ENCODE results near the gene CDH2. TPM values are rescaled to one million over a fixed set of nuclear protein-coding genes. Genes with fewer than 3 reads are reported as not detected.

Gene CDH2
- total RNA-seq, 1 experiment from 2014 or later = 82.4 TPM

- no peak for DNase-seq (ENCODE audit: low read depth)
- in situ Hi-C loops (cut with HindIII; ENCODE audit: low pct_unique_long_range_greater_than_20kb, low sequenced_read_pairs) = no loop called here
Observed at GRCh38 chr18:28071199-28071598, 105.7 kb downstream of the CDH2 start.

GRCh38 chr18:28068207-28068606 lies 108.7 kb downstream of the CDH2 start:
- no peak for DNase-seq (ENCODE audit: low read depth)
- in situ Hi-C loops (cut with HindIII; ENCODE audit: low pct_unique_long_range_greater_than_20kb, low sequenced_read_pairs) = no loop called here

GRCh38 chr18:28067346-28067745 lies 109.6 kb downstream of the CDH2 start:
- in situ Hi-C loops (cut with HindIII; ENCODE audit: low pct_unique_long_range_greater_than_20kb, low sequenced_read_pairs) = no loop called here

GRCh38 chr18:28065793-28066186 lies 111.1 kb downstream of the CDH2 start:
- in situ Hi-C loops (cut with HindIII; ENCODE audit: low pct_unique_long_range_greater_than_20kb, low sequenced_read_pairs) = no loop called here

More at GRCh38 chr18:28067346-28067745, 109.6 kb downstream of the CDH2 start:
- DNase-seq (ENCODE audit: low read depth) = no peak

GRCh38 chr18:28065031-28065792 lies 111.7 kb downstream of the CDH2 start:
- DNase-seq (ENCODE audit: low read depth) = peak; percentile 35
- in situ Hi-C loops (cut with HindIII; ENCODE audit: low pct_unique_long_range_greater_than_20kb, low sequenced_read_pairs) = no loop called here

More at GRCh38 chr18:28065793-28066186, 111.1 kb downstream of the CDH2 start:
- no peak for DNase-seq (ENCODE audit: low read depth)

GRCh38 chr18:28063926-28064325 lies 113.0 kb downstream of the CDH2 start:
- in situ Hi-C loops (cut with HindIII; ENCODE audit: low pct_unique_long_range_greater_than_20kb, low sequenced_read_pairs) = no loop called here
- DNase-seq (ENCODE audit: low read depth) = no peak

GRCh38 chr18:28063271-28063761 lies 113.6 kb downstream of the CDH2 start:
- no peak for DNase-seq (ENCODE audit: low read depth)
- in situ Hi-C loops (cut with HindIII; ENCODE audit: low pct_unique_long_range_greater_than_20kb, low sequenced_read_pairs) = no loop called here

- in situ Hi-C loops (cut with HindIII; ENCODE audit: low pct_unique_long_range_greater_than_20kb, low sequenced_read_pairs) = no loop called here
- no peak for DNase-seq (ENCODE audit: low read depth)
Observed at GRCh38 chr18:28062443-28062842, 114.5 kb downstream of the CDH2 start.

- in situ Hi-C loops (cut with HindIII; ENCODE audit: low pct_unique_long_range_greater_than_20kb, low sequenced_read_pairs) = no loop called here
- DNase-seq (ENCODE audit: low read depth) = no peak
Observed at GRCh38 chr18:28059861-28060260, 117.1 kb downstream of the CDH2 start.

- no peak for DNase-seq (ENCODE audit: low read depth)
- in situ Hi-C loops (cut with HindIII; ENCODE audit: low pct_unique_long_range_greater_than_20kb, low sequenced_read_pairs) = no loop called here
Observed at GRCh38 chr18:28050545-28050944, 126.4 kb downstream of the CDH2 start.

GRCh38 chr18:28048612-28049011 lies 128.3 kb downstream of the CDH2 start:
- DNase-seq (ENCODE audit: low read depth) = no peak
- in situ Hi-C loops (cut with HindIII; ENCODE audit: low pct_unique_long_range_greater_than_20kb, low sequenced_read_pairs) = no loop called here

- DNase-seq (ENCODE audit: low read depth) = no peak
- in situ Hi-C loops (cut with HindIII; ENCODE audit: low pct_unique_long_range_greater_than_20kb, low sequenced_read_pairs) = no loop called here
Observed at GRCh38 chr18:28045880-28046279, 131.1 kb downstream of the CDH2 start.

- peak; percentile 42 for DNase-seq (ENCODE audit: low read depth)
- in situ Hi-C loops (cut with HindIII; ENCODE audit: low pct_unique_long_range_greater_than_20kb, low sequenced_read_pairs) = no loop called here
Observed at GRCh38 chr18:28045176-28045810, 131.6 kb downstream of the CDH2 start.

GRCh38 chr18:28044036-28044435 lies 132.9 kb downstream of the CDH2 start:
- no peak for DNase-seq (ENCODE audit: low read depth)
- in situ Hi-C loops (cut with HindIII; ENCODE audit: low pct_unique_long_range_greater_than_20kb, low sequenced_read_pairs) = no loop called here

- peak; percentile 52 for DNase-seq (ENCODE audit: low read depth)
- in situ Hi-C loops (cut with HindIII; ENCODE audit: low pct_unique_long_range_greater_than_20kb, low sequenced_read_pairs) = no loop called here
Observed at GRCh38 chr18:28043631-28044030, 133.3 kb downstream of the CDH2 start.

- in situ Hi-C loops (cut with HindIII; ENCODE audit: low pct_unique_long_range_greater_than_20kb, low sequenced_read_pairs) = no loop called here
- no peak for DNase-seq (ENCODE audit: low read depth)
Observed at GRCh38 chr18:28041366-28041765, 135.6 kb downstream of the CDH2 start.

- no peak for DNase-seq (ENCODE audit: low read depth)
- in situ Hi-C loops (cut with HindIII; ENCODE audit: low pct_unique_long_range_greater_than_20kb, low sequenced_read_pairs) = no loop called here
Observed at GRCh38 chr18:28040716-28041115, 136.2 kb downstream of the CDH2 start.

- in situ Hi-C loops (cut with HindIII; ENCODE audit: low pct_unique_long_range_greater_than_20kb, low sequenced_read_pairs) = no loop called here
- no peak for DNase-seq (ENCODE audit: low read depth)
Observed at GRCh38 chr18:28040211-28040610, 136.7 kb downstream of the CDH2 start.

- in situ Hi-C loops (cut with HindIII; ENCODE audit: low pct_unique_long_range_greater_than_20kb, low sequenced_read_pairs) = no loop called here
- no peak for DNase-seq (ENCODE audit: low read depth)
Observed at GRCh38 chr18:28039691-28040090, 137.2 kb downstream of the CDH2 start.

GRCh38 chr18:28039078-28039477 lies 137.9 kb downstream of the CDH2 start:
- in situ Hi-C loops (cut with HindIII; ENCODE audit: low pct_unique_long_range_greater_than_20kb, low sequenced_read_pairs) = no loop called here
- DNase-seq (ENCODE audit: low read depth) = no peak
